Activated CD4-positive, alpha-beta T cell treated with anti-CD3 and anti-CD28 coated beads, Interleukin-2, amount 10 ng/mL, durations not matched to agents 24 days and 14 days (primary cell): ENCODE measurements around the gene SGO1. TPM values are rescaled to one million over a fixed set of nuclear protein-coding genes. Genes with fewer than 3 reads are reported as not detected.
"Not testable (repeated sequence)": the region's sequence is repeated elsewhere in the genome, so short reads cannot be mapped to it uniquely, and the experiment has no call there.

Experiments used
- DNase-seq: peaks from one replicate; pipeline ENCODE4 v3.0.0; 2022
- H3K27ac Mint-ChIP-seq: one replicate; pipeline ENCODE4 v1.8.0; 2022; ENCODE audit warnings: mild to moderate bottlenecking, mixed read lengths
- H3K27me3 Mint-ChIP-seq: one replicate; pipeline ENCODE4 v1.8.0; 2022; ENCODE audit warnings: mixed read lengths
- H3K36me3 Mint-ChIP-seq: one replicate; pipeline ENCODE4 v1.8.0; 2022; ENCODE audit warnings: low read depth, mild to moderate bottlenecking, mixed read lengths
- H3K4me1 Mint-ChIP-seq: one replicate; pipeline ENCODE4 v1.8.0; 2021; ENCODE audit warnings: mixed read lengths
- H3K4me3 Mint-ChIP-seq: one replicate; pipeline ENCODE4 v1.8.0; 2022; ENCODE audit warnings: mild to moderate bottlenecking, moderate library complexity, mixed read lengths
- H3K9me3 Mint-ChIP-seq: one replicate; pipeline ENCODE4 v1.8.0; 2021; ENCODE audit warnings: mixed read lengths
- intact Hi-C: fragments of 100-400 bp; cut with micrococcal nuclease; formaldehyde crosslinking; loops from one replicate; pipeline ENCODE4 v1.15.1; 2023
- total RNA-seq: library from RNA; stranded (reverse); gene quantifications from 2 replicates; pipeline ENCODE4 v1.2.3, GENCODE V29; 2022

Gene SGO1
- 20.0 and 23.6 TPM in 2 replicates for total RNA-seq

DNA sequence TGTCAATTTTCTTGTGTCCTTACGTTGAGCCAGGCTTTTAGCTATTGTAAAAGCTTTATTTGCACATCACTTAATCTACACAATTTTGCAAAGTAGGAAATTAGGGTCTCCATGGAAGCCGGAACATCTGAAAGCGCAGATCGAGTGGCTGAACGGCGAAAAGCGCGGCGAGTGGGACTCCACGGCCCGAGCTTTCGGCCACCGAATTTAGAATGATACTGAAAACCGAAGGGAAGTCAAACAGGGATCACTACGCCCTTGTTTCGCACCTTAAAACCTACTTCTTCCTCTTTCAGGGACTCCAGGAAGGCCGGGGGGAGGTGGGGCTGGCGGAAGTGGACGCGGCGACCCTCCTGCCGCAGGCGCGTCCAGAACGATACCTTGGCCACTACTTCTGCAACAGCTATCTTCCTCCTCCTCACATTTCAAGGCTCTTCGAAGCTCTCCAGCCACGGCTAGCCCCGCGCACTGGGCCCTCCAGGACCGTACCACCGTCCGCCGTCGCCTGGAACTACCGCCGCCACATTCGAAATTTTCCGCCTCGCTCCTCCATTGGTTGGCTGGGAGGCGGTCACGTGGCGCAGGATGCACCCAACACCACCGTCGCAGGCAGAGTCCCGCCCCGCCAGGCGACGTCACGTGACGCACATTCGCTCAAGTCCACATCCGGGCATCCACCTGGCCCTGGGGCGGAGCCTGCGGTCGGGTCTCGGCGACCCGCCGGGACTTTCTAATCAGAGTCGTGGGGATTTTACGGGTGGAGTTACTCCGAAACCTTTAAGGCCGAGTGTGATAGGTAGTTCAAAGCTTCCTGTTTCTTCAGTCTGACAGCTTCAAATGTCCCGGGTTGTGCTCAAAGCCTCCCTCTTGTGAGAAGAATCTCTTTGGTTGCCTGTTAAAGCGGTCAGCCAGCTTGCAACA, at the start of gene SGO1:
Gene SGO1 (minus strand): TSS at position 528 of the 921 bp plus-strand sequence. CDS start 2,179 bp downstream, outside the sequence.
- Mint-ChIP-seq H3K4me1 (peaks cover 17% of the 10 kb centered on the region), H3K4me3 (no peak within 1 kb of the TSS), H3K36me3 (peaks cover 14% of the 10 kb centered on the region), H3K27ac (no peak within 1 kb of the TSS), H3K9me3 (no peaks in the 10 kb centered on the region), H3K27me3 (no peaks in the 10 kb centered on the region)
- intact Hi-C loops, result loop anchor here (1.0 to 5.0 kb wide), 7 partner anchors 81 to 299 kb away; partner anchors contain the start of gene RAB5A
- DNase-seq, result peak; percentile 100

DNA sequence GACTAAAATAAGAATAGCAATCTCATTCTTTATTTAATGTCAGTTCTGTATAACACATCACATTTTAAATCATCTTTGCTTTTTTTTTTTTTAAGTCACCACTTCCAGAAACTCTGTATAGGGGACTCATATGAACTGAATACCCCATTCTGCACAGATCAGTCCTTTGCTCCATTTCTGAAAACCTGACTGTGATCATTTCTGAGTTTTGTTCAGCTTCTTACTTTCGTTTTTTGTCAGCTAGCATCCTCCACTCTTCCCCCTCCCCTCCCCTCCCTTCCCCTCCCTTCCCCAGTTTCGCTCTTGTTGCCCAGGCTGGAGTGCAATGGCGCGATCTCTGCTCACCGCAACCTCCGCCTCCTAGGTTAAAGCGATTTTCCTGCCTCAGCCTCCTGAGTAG, 49.8 kb upstream of the SGO1 start:
- Mint-ChIP-seq H3K36me3 (no peaks in the 10 kb centered on the region), H3K27ac (no peak overlapping the region), H3K9me3 (no peaks in the 10 kb centered on the region), H3K4me1 (peaks cover 2% of the 10 kb centered on the region), H3K27me3 (no peaks in the 10 kb centered on the region), H3K4me3 (no peak overlapping the region)
- no peak for DNase-seq
- intact Hi-C loops, result no loop called here

DNA sequence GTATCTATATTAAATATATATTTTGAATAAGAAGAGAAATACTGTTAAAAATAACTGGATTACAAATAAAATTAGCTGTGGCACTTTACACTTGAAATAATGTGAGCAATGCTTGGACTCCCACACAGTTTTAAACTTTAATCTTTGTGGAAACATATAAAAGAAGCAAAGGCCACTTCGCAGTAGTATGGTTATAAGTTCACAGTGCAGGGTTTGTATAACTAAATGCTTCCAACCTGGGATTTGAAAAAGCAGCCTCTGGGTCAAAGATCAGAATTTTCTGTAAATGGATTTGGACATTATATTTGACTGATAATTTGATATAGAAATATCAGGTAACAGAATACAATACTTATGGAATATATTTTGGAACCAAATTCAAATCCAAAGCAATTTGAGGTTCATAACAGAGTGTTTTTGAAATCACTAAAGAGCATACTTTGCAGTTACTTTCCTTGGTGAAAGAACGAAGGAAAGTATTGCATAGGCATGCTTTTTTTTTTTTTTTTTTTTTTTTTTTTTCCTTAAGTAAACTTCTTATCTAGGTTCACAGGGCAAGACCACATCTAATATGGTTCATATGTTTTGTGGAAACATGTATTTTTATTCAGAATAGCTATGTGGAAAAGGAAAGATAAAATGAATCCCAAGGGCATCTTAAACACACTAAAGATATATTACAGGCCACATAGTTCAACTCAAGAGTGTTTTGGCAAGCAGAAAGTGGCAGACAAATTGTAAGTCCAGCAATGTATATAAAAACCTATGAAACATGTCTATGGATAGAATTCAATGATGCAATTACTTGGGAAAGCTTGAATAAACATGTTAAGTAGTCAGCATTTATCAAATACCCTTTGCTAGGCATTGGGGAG, 47.1 kb upstream of the SGO1 start:
- H3K4me3 Mint-ChIP-seq, result no peak overlapping the region
- DNase-seq, result no peak
- H3K4me1 Mint-ChIP-seq, result peaks cover 2% of the 10 kb centered on the region
- H3K27me3 Mint-ChIP-seq, result peaks cover 2% of the 10 kb centered on the region
- no peaks in the 10 kb centered on the region for H3K9me3 Mint-ChIP-seq
- no peaks in the 10 kb centered on the region for H3K36me3 Mint-ChIP-seq
- H3K27ac Mint-ChIP-seq, result no peak overlapping the region
- intact Hi-C loops, result no loop called here

DNA sequence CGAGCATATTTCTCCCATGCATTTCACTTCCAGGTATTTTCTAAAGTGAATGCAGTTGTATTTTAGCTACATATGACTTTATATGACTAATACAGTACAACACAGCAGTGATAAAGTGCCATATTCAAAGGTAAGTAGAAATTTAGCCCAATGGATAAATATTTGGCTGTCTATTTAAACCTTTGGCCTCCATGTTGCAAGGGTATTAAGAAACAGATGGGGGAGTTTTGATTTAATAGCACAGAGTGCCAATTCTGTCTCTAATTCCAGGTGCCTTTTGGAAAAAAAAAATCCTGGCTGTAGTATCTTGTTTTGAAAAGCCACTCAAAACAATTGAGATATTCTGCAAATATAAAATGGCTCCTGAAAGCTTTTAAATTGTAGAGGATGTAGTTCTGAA, 44.9 kb upstream of the SGO1 start:
- intact Hi-C loops, result no loop called here
- Mint-ChIP-seq H3K36me3 (no peaks in the 10 kb centered on the region), H3K4me1 (peaks cover 2% of the 10 kb centered on the region), H3K4me3 (no peak overlapping the region), H3K27ac (no peak overlapping the region), H3K9me3 (no peaks in the 10 kb centered on the region), H3K27me3 (peaks cover 9% of the 10 kb centered on the region)
- no peak for DNase-seq

DNA sequence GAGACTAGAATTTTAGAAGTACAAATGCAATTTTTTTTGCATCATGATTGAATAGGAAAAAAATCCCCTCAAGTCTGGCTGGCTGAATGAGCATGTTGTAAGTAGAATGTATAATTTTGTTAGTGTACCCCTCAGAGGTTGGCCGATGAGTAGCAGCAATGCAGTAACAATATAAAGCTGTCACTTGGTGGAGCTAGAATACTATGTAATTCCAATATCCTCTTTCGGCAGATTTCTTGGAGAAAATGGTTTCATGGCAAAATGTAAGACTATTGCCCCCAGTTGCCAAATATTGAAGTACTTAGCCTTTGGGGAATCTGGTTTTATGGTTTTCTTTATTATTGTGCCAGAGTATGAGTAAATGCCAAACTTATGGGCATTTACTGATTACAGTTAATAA, 39.8 kb upstream of the SGO1 start:
- Mint-ChIP-seq H3K27ac (no peak overlapping the region), H3K9me3 (no peaks in the 10 kb centered on the region), H3K27me3 (peaks cover 24% of the 10 kb centered on the region), H3K36me3 (no peaks in the 10 kb centered on the region), H3K4me1 (no peaks in the 10 kb centered on the region), H3K4me3 (no peak overlapping the region)
- intact Hi-C loops, result no loop called here
- no peak for DNase-seq

DNA sequence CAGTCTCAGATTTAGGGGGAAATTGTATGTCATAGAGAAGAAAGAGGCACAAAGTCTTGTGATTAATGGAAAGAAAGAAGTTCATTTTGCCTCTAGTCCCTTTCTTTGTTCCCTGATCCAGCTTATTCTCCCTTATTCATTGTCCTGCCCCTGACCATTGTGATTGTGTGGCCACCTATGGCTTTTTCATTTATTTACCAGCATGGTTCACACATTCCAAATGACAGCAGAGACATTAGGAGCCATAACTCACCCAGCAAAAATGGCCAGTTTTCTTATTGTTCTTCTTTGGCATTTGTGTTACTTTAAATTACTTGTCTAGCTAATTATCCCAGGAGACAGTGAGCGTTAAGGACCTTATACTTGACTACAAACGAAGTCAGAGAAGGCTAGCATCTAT, 36.3 kb upstream of the SGO1 start:
- Mint-ChIP-seq H3K27me3 (peaks cover 21% of the 10 kb centered on the region), H3K4me3 (no peak overlapping the region), H3K9me3 (no peaks in the 10 kb centered on the region), H3K36me3 (no peaks in the 10 kb centered on the region), H3K27ac (no peak overlapping the region), H3K4me1 (no peaks in the 10 kb centered on the region)
- intact Hi-C loops, result no loop called here
- no peak for DNase-seq

DNA sequence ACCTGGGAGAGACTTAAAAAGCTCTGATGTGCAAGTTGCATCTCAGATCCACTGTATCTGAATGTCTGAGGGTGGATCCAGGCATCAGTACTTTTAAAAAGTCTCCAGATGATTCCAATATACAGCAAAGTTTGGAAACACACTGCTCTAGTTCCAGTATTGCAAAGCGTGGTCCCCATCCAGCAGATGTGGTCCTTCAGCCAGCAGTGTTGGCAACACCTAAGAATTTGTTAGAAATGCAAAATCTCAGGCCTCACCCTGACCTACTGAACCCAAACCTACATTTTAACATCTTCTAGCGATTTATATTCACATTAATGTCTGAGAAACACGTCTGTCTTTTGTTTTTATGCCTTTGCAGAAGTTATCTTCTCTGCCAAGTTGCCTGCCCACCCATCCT, 32.2 kb upstream of the SGO1 start:
- intact Hi-C loops, result no loop called here
- Mint-ChIP-seq H3K4me1 (no peaks in the 10 kb centered on the region), H3K27ac (no peak overlapping the region), H3K9me3 (no peaks in the 10 kb centered on the region), H3K4me3 (no peak overlapping the region), H3K27me3 (peaks cover 16% of the 10 kb centered on the region), H3K36me3 (no peaks in the 10 kb centered on the region)
- no peak for DNase-seq

DNA sequence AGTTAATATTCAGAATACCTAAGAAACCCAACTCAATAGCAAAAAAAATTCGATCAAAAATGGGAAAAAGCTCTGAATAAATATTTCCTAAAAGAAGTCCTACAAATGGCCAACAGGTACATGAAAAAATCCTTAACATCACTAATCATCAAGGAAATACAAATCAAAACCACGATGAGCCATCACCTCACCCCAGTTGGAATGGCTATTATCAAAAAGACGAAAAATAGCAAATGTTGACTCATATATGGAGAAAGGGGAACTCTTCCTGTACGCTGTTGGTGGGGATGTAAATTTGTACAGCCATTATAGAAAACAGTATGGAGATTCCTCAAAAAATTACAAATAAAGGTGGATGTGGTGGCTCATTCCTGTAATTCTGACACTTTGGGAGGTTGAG, 29.6 kb upstream of the SGO1 start:
- H3K4me1 Mint-ChIP-seq, result no peaks in the 10 kb centered on the region
- peaks cover 8% of the 10 kb centered on the region for H3K27me3 Mint-ChIP-seq
- no peaks in the 10 kb centered on the region for H3K36me3 Mint-ChIP-seq
- intact Hi-C loops, result no loop called here
- no peak overlapping the region for H3K4me3 Mint-ChIP-seq
- no peaks in the 10 kb centered on the region for H3K9me3 Mint-ChIP-seq
- DNase-seq, result no peak
- no peak overlapping the region for H3K27ac Mint-ChIP-seq

DNA sequence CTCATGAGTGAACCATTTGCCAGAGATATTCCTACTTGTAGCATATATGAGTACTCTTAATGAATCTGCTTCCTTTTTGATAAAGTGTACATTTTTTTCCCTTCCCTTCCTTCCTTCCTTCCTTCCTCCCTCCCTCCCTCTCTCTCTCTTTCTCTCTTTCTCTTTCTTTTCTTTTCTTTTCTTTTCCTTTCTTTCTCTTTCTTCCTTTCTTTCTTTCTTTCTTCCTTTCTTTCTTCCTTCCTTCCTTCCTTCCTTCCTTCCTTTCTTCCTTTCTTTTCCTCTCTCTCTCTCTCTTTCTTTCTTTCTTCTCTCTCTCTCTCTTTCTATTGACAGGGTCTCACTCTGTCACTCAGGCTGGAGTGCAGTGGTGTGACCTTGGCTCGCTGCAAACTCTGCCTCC, 27.5 kb upstream of the SGO1 start:
- H3K9me3 Mint-ChIP-seq, H3K4me3 Mint-ChIP-seq, H3K27ac Mint-ChIP-seq, H3K36me3 Mint-ChIP-seq, DNase-seq, H3K4me1 Mint-ChIP-seq, intact Hi-C loops: not testable (repeated sequence)
- peaks cover 11% of the 10 kb centered on the region for H3K27me3 Mint-ChIP-seq

DNA sequence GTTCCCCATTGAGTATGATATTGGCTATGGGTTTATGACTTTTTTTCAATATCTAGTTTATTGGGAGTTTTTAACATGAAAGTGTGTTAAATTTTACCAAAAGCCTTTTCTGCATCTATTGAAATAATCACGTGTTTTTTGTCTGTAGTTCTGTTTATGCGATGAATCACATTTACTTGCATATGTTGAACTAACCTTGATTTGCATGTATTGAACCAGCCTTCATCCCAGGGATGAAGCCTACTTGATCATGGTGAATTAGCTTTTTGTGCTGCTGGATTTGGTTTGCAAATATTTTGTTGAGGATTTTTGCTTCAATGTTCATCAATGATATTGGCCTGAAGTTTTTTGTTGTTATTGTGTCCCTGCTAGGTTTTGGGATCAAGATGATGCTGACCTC, 21.9 kb upstream of the SGO1 start:
- H3K36me3 Mint-ChIP-seq, H3K27ac Mint-ChIP-seq, H3K4me3 Mint-ChIP-seq, H3K4me1 Mint-ChIP-seq, DNase-seq, intact Hi-C loops: not testable (repeated sequence)
- Mint-ChIP-seq H3K9me3 (peaks cover 20% of the 10 kb centered on the region), H3K27me3 (peaks cover 15% of the 10 kb centered on the region)

DNA sequence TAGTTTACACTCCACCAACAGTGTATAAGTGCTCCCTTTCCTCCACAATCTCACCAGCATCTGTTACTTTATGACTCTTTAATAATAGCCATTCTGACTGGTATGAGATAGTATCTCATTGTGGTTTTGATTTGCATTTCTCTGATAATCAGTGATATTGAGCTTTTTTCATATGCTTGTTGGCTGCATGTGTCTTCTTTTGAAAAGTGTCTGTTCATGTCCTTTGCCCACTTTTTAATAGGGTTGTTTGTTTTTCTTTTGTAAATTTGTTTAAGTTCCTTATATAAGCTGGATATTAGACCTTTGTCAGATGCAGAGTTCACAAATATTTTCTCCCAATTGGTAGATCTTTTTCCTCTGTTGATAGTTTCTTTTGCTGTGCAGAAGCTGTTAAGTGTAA, 19.9 kb upstream of the SGO1 start:
- intact Hi-C loops, DNase-seq, H3K36me3 Mint-ChIP-seq, H3K4me3 Mint-ChIP-seq, H3K4me1 Mint-ChIP-seq, H3K27ac Mint-ChIP-seq: not testable (repeated sequence)
- peaks cover 20% of the 10 kb centered on the region for H3K9me3 Mint-ChIP-seq
- H3K27me3 Mint-ChIP-seq, result peaks cover 23% of the 10 kb centered on the region

DNA sequence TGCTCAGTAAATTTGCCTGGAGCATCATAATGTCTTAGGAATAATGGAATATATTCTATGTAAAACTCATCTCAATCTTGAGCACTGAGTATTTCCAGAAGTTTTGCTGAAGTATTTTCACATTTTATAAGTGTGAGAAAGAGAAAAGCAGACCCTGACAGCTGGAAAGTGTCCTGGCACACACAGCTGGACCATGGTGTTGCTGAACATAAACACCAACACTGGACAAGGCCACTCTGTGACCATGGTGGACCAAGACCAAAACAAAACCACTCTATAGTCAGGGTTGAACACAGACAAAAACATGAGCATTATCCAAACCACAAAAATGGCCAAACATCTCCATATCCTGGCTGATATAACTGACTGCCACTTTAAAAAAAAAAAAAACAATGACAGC, 15.1 kb upstream of the SGO1 start:
- no peak for DNase-seq
- Mint-ChIP-seq H3K9me3 (peaks cover 9% of the 10 kb centered on the region), H3K27ac (no peak overlapping the region), H3K4me3 (no peak overlapping the region), H3K27me3 (peaks cover 13% of the 10 kb centered on the region), H3K4me1 (peaks cover 4% of the 10 kb centered on the region), H3K36me3 (no peaks in the 10 kb centered on the region)
- intact Hi-C loops, result no loop called here

DNA sequence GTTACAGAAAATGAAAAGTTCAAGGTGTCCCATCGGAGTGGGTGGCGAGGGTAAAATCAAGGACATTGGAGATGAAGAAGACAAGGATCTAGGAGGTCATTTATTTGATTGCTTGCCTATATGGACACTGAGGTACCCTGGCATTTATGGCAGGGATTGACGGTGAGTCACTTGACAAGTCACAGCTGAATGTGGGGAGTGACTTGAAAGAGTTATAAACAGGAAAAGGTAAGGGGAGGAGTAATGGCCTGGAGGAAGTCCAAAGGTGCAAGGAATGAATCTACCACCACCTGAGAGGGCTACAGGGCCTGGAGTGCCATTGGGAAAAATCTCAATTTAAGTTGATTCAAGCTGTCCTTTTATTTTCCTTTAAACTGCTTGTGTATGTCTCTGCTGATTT, 11.8 kb upstream of the SGO1 start:
- Mint-ChIP-seq H3K36me3 (no peaks in the 10 kb centered on the region), H3K27ac (no peak overlapping the region), H3K4me1 (peaks cover 4% of the 10 kb centered on the region), H3K9me3 (no peaks in the 10 kb centered on the region), H3K27me3 (peaks cover 10% of the 10 kb centered on the region), H3K4me3 (no peak overlapping the region)
- intact Hi-C loops, result no loop called here
- DNase-seq, result no peak

DNA sequence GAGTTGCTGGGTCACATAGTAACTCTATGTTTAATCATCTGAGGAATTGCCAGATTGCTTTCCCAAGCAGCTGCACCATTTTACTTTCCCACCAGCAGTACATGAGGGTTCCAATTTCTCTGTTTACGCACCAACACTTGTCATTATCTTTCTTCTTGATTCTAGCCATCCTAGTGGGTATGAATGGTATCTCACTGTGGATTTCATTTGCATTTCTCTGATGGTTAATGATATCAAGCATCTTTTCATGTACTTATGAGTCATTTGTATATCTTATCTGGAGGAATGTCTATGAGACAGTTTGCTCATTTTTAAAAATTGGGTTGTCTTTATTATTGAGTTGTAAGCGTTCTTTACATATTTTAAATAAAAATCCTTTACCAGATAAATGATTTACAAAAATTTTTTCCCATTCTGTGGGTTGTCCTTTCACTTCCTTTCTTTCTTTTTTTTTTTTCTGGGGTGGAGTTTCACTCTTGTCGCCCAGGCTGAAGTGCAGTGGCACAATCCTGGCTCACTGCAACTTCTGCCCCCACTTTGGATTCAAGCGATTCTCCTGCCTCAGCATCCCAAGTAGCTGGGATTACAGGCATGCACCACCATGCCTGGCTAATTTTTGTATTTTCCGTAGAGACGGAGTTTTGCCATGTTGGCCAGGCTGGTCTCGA, 8.9 kb upstream of the SGO1 start:
- no peaks in the 10 kb centered on the region for H3K36me3 Mint-ChIP-seq
- no peak overlapping the region for H3K27ac Mint-ChIP-seq
- H3K4me3 Mint-ChIP-seq, result no peak overlapping the region
- peaks cover 4% of the 10 kb centered on the region for H3K4me1 Mint-ChIP-seq
- intact Hi-C loops, result no loop called here
- no peaks in the 10 kb centered on the region for H3K9me3 Mint-ChIP-seq
- DNase-seq, result no peak
- H3K27me3 Mint-ChIP-seq, result no peaks in the 10 kb centered on the region
